IPS DF 4.7 (cell line): ENCODE measurements around the gene FOXJ3.
A peak's percentile ranks its signal among the peaks of the same experiment; 100 is the strongest.

Experiments
- DNase-seq: peaks from one replicate; pipeline ENCODE4 v3.0.0-alpha.2; 2013; ENCODE audit warnings: low spot score; ENCODE audit errors: extremely low read depth

Gene FOXJ3

GRCh38 chr1:42335050-42335808 is at the start of gene FOXJ3:
TSS of gene FOXJ3 (minus strand) at chr1:42335235. CDS start at chr1:42311093, 24,142 bp downstream.
- DNase-seq, result peak; percentile 90

- DNase-seq, result no peak
Observed at GRCh38 chr1:42381280-42381673, 46.2 kb upstream of the FOXJ3 start.

- DNase-seq, result no peak
Observed at GRCh38 chr1:42380586-42381279, 45.7 kb upstream of the FOXJ3 start, which contains the start of gene RIMKLA. TSS of gene RIMKLA (plus strand) at chr1:42380792. CDS start at chr1:42380935, 143 bp downstream.

- peak; percentile 19 for DNase-seq
Observed at GRCh38 chr1:42379794-42380585, 45.0 kb upstream of the FOXJ3 start.

GRCh38 chr1:42372796-42373195 is 37.8 kb upstream of the FOXJ3 start:
- no peak for DNase-seq

DNA sequence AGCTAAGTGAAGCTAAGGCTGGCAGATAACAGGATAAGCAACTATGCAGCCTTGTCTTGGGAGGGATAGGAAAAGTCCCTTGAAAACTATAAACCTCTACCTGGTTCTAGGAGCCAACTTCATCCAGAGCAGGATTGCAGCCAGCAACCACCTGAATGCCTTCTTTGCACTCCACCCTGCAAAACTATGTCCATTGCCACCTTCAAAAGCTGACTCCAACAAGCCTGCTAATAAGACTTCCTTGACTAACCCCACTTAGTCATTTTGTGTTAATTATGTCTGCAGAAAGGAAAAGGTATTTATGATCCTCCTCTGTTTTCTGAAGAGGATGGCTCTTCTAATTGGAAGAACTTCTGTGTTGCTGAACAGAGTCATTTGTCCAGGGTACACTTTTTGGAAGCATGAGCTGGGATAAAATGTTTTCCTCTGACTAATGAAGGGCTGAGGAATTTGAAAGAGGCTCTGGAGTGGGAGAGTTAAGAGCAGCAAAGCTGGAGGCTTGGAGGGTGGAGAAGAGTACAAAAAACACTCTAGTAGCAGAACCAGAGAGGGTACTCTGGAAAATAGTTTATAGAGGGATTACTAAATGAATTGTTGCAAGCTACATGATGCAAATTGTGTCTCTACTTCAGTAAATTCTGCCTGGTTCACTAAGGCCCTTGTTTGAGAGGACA is 36.0 kb upstream of the FOXJ3 start:
- DNase-seq, result no peak

DNA sequence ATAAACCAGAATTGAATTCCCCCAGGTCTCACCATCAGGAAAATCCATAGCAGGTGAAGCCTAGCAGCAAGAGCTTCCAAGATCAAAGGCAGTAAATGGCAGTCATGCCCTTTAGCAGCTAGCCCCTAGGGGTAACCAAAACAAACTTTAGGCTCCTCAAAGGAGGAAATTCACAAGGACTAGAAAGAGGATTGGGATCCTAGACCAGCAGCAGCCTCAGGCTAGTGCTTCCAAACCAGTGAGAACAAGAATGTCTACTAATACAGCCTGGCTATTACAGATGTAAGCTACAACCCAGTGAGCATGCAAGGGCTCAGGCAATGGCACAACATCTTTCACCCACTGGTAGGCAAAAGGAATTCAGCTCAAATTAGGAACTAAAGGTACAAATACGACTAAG is 34.4 kb upstream of the FOXJ3 start:
- no peak for DNase-seq

- no peak for DNase-seq
Observed at GRCh38 chr1:42368096-42368795, 33.2 kb upstream of the FOXJ3 start.

GRCh38 chr1:42365118-42365517 is 30.1 kb upstream of the FOXJ3 start:
- DNase-seq, result no peak

- no peak for DNase-seq
Observed at GRCh38 chr1:42364542-42364941, 29.5 kb upstream of the FOXJ3 start.

DNA sequence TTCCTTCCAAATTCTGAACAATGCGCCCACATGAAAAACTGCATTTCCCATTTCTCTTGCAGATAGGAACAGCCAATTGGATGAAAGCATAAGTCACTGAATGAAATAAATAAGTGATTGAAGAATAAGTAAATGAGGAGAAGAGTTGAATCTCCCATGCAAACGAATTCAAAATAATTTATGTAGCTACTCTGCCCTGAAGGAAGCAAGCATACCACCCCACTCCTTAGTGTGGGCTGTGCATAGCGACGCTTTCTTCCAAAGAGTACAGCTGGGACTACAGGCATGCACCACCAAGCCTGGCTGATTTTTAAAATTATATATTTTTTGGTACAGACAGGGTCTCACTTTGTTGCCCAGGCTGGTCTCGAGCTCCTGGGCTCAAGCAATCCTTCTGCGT is 29.1 kb upstream of the FOXJ3 start:
- DNase-seq, result no peak

- DNase-seq, result no peak
Observed at GRCh38 chr1:42359466-42359865, 24.4 kb upstream of the FOXJ3 start.

GRCh38 chr1:42358791-42359190 is 23.8 kb upstream of the FOXJ3 start:
- DNase-seq, result no peak

- DNase-seq, result no peak
Observed at GRCh38 chr1:42350086-42350485, 15.1 kb upstream of the FOXJ3 start.

GRCh38 chr1:42348498-42348897 is 13.5 kb upstream of the FOXJ3 start:
- DNase-seq, result no peak

DNA sequence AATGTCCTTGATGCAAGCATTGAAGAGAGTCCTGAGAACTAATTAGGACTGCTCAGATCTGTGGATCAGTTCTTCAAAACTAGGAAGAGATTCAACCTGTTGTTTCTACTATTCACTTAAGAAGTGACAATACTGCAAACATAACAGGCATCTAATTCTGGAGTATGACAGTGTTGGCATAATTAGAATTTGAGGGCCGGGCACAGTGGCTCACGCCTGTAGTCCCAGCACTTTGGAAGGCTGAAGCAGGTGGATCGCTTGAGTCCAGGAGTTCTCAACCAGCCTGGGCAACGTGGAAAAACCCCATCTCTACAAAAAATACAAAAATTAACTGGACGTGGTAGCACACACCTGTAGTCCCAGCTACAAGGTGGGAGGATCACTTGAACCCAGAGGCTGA is 8.0 kb upstream of the FOXJ3 start:
- DNase-seq, result no peak

DNA sequence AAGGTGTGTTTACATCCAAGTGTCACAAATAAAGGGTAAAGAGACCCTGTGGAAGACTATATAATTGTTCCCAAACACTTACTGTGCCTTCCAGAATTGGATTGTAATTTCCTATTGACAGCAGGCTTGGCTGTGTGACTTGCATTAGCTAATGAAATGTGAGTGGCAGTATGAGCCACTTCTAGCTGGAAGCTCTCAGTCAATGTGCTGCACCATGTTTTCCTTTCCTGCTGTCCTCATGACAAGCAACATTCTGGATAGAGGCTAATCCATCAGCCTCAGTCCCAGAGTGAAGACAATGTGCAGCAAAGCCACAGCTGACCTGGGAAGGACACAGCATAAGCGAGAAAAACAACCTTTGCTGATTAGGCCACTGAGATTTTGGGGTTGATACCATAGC is 5.9 kb upstream of the FOXJ3 start:
- DNase-seq, result no peak

- DNase-seq, result no peak
Observed at GRCh38 chr1:42340093-42340492, 5.1 kb upstream of the FOXJ3 start.

DNA sequence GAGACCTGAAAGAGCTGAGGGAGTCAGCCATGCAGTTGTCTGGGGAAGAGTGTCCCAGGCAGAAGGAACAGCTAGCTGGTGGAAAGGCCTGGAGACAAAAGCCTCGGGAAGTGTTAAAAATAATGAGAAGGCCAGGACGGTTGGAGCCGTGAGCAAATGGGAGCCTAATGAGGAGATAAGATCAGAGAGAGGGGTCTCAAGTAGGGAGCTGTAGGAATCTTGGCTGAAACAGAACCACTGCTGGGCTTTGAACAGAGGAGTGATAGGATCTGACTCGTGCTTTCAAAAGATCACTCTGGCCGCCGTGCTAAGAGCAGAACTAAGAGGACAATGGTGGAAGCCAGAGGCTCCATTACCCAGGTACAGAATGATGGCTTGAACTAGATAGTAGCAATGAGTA is 1.9 kb upstream of the FOXJ3 start:
- DNase-seq, result no peak

DNA sequence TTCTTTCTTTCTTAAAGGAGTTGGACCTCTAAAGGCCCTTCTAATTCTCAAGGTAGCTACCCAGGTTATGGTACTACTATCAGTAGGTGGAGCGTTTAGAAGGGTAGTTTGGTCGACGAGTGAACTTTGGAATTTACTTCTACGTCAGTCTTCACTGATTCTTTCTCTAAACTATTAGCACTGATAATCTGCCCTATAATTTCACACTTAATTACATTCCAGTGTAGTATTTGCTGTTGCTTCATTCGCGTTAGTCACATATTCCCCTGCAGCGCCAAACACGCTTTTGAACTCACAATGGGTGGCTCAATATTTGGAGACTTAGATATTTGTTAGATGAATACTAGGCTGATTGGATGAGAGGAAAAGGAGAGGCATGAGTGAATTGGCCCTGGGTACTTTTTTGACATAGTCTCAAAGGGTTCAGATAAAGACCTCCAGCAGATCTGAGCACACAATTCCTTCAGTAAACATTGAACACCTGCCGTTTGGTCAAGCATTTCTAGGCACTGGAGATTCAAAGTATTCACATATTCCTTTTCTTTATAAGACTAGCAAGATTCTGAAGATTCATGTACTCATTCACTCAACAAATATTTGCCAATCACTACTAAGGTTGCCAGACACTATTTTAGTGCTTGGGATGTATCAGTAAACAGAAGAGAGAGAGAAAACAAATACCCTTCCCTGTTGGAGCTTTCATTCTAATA is 929 bp upstream of the FOXJ3 start:
- DNase-seq, result no peak
